SU-DHL-6 (cell line): ENCODE measurements around the gene SORL1.

ENCODE experiments used
- CTCF ChIP-seq: fragments of 200-600 bp; sonication (generic); IDR thresholded peaks from one replicate; pipeline ENCODE4 v1.5.1; 2017; ENCODE audit warnings: antibody characterized with exemption, mild to moderate bottlenecking, low read length, moderate library complexity; ENCODE audit not compliant: insufficient read depth, poor library complexity, severe bottlenecking
- EZH2phosphoT487 ChIP-seq: fragments of 200-600 bp; sonication (generic), shearing (Covaris generic); conservative IDR thresholded peaks from 2 replicates; pipeline ENCODE4 v1.6.1; 2018; ENCODE audit warnings: mild to moderate bottlenecking, antibody characterized with exemption, low read length, moderate library complexity, mixed read lengths

GRCh38 chr11:121469910-121470309 lies 17.8 kb downstream of the SORL1 start:
- TF ChIP-seq CTCF (no peak), EZH2phosphoT487 (no peak)
